CD4-positive, alpha-beta T cell (primary cell): ENCODE results near the gene PRKG1. TPM values are rescaled to one million over a fixed set of nuclear protein-coding genes. Genes with fewer than 3 reads are reported as not detected.

Experiments used
- ATAC-seq: fragments of 200-7000 bp; cut with Tn5 transposase; one replicate; pipeline ENCODE4 v1.10.0; 2022; ENCODE audit warnings: mild to moderate bottlenecking; ENCODE audit not compliant: poor library complexity
- CTCF ChIA-PET: fragments of 350-600 bp; sonication (Branson Sonifier 250); formaldehyde crosslinking; loops from one replicate; lab custom pipeline; 2021; ENCODE audit warnings: antibody characterized with exemption, inconsistent platforms; lab: Charles Lee
- POLR2A ChIA-PET: fragments of 350-600 bp; sonication (Branson Sonifier 250); formaldehyde crosslinking; loops from one replicate; lab custom pipeline; 2021; ENCODE audit warnings: antibody characterized with exemption, inconsistent platforms; lab: Charles Lee
- DNase-seq, 14 experiments: peaks; one replicate each; pipeline ENCODE4 v3.0.0-alpha.2; 2013 to 2020; ENCODE audit warnings: mixed read lengths in 2 of 14
- H3K27ac ChIP-seq, 2 donors: one replicate each; pipeline versions ENCODE4 v1.5.1 to v1.7.0; 2013; ENCODE audit warnings: low read length in 2 of 2, low read depth in 1 of 2, mild to moderate bottlenecking in 1 of 2
- H3K27me3 ChIP-seq, 2 experiments: 1 replicate in 1 of 2; 2 replicates in 1 of 2; pipeline versions ENCODE4 v1.6.1 to v1.7.0; 2013; ENCODE audit warnings: low read length in 2 of 2, control low read depth in 1 of 2, mild to moderate bottlenecking in 1 of 2, moderate library complexity in 1 of 2; ENCODE audit not compliant: insufficient read depth in 2 of 2, control insufficient read depth in 1 of 2
- H3K36me3 ChIP-seq: one replicate; pipeline ENCODE4 v1.6.1; 2013; ENCODE audit warnings: low read length, control low read depth; ENCODE audit not compliant: insufficient read depth
- H3K4me1 ChIP-seq: one replicate; pipeline ENCODE4 v1.6.1; 2013; ENCODE audit warnings: low read length, control low read depth; ENCODE audit not compliant: insufficient read depth
- H3K4me3 ChIP-seq: one replicate; pipeline ENCODE4 v1.5.1; 2013; ENCODE audit warnings: mild to moderate bottlenecking, low read length, moderate library complexity
- H3K9me3 ChIP-seq, 2 experiments: 1 replicate in 1 of 2; 2 replicates in 1 of 2; pipeline versions ENCODE4 v1.6.1 to v1.7.0; 2013; ENCODE audit warnings: low read length in 2 of 2, mild to moderate bottlenecking in 2 of 2, control low read depth in 1 of 2, moderate library complexity in 1 of 2; ENCODE audit not compliant: control insufficient read depth in 1 of 2, insufficient read depth in 1 of 2
- H3K27ac Mint-ChIP-seq: one replicate; pipeline ENCODE4 v1.8.0; 2020; ENCODE audit warnings: mixed read lengths
- H3K27me3 Mint-ChIP-seq: one replicate; pipeline ENCODE4 v1.8.0; 2021; ENCODE audit warnings: mixed read lengths
- H3K36me3 Mint-ChIP-seq: one replicate; pipeline ENCODE4 v1.8.0; 2021; ENCODE audit warnings: low read depth, mixed read lengths
- H3K4me1 Mint-ChIP-seq: one replicate; pipeline ENCODE4 v1.8.0; 2021; ENCODE audit warnings: low read depth, mixed read lengths
- H3K4me3 Mint-ChIP-seq: one replicate; pipeline ENCODE4 v1.8.0; 2020; ENCODE audit warnings: mild to moderate bottlenecking, mixed read lengths
- H3K9me3 Mint-ChIP-seq: one replicate; pipeline ENCODE4 v1.8.0; 2020; ENCODE audit warnings: mixed read lengths
- intact Hi-C, 2 experiments: fragments of 100-400 bp; cut with DNase I in 1 of 2; cut with micrococcal nuclease in 1 of 2; formaldehyde crosslinking; loops; one replicate each; pipeline versions ENCODE4 v1.15.1 to v1.9.0; 2023 to 2025; cut with DNase I, micrococcal nuclease
- total RNA-seq, 174 experiments: library from RNA in 2 of 174; stranded (reverse) in 2 of 174; gene quantifications; one replicate each; pipeline ENCODE4 v1.2.3 and lab custom pipeline; 2021 to 2026
- TF ChIP-seq, protein P1 (sequence below): fragments of 200-600 bp; IDR thresholded peaks from one replicate; pipeline ENCODE4 v1.8.0; 2022; ENCODE audit warnings: antibody characterized with exemption, mild to moderate bottlenecking

The PRKG1 gene
- total RNA-seq, 2 experiments from 2014 or later: 0.31 TPM; not detected in 1

DNA sequence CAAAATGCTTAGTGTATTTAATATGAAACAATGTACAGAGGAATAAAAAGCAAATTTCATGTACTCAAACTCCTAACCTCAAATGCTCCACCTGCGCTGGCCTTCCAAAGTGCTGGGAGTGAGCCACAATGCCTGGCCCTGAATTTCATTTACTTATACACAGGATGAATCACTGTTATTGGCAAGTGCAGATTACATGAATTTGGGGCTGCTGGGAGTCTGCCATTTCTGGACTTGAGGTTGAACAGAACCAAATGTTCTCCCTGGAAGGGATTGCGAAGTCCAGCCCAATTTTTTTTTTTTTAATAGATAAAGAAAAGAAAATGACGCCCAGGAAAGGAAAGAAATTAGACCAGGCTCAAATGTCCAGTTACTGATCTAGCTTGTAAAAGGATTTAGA, 631.9 kb downstream of the PRKG1 start:
- DNase-seq: no peak
- CTCF ChIA-PET: no interaction called here

DNA sequence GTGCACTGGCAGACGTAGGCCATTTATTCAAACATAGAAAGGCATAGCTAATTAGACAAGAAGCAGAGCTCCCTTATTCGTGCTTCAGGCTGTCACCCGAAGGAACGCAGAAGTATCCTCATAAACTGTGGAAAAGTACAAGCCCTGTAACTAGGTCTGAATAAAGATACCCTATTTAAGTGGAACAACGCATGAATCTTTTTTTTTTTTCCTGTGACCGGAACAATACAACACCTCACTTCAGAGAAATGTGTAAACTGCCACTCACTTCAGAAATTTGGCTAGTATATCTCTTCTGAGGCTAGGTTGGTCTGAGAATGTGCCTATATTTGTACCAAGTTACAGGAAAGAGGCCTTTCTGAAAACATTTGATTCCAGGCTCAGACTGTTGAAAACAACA, 633.1 kb downstream of the PRKG1 start:
- H3K27ac ChIP-seq: no peak overlapping the region
- no peaks in the 10 kb centered on the region for H3K36me3 ChIP-seq
- H3K9me3 ChIP-seq: no peaks in the 10 kb centered on the region
- intact Hi-C loops: loop anchor here in 1 of 2 experiments (10.0 kb wide), 1 partner anchor 1083 kb away; the partner anchor contains the start of gene SGMS1
- H3K27ac Mint-ChIP-seq: peak overlapping the region; percentile 65
- no peaks in the 10 kb centered on the region for H3K36me3 Mint-ChIP-seq
- H3K27me3 Mint-ChIP-seq: no peaks in the 10 kb centered on the region
- H3K4me1 Mint-ChIP-seq: peaks cover 34% of the 10 kb centered on the region
- no peak overlapping the region for H3K4me3 ChIP-seq
- TF ChIP-seq, protein P1, sequence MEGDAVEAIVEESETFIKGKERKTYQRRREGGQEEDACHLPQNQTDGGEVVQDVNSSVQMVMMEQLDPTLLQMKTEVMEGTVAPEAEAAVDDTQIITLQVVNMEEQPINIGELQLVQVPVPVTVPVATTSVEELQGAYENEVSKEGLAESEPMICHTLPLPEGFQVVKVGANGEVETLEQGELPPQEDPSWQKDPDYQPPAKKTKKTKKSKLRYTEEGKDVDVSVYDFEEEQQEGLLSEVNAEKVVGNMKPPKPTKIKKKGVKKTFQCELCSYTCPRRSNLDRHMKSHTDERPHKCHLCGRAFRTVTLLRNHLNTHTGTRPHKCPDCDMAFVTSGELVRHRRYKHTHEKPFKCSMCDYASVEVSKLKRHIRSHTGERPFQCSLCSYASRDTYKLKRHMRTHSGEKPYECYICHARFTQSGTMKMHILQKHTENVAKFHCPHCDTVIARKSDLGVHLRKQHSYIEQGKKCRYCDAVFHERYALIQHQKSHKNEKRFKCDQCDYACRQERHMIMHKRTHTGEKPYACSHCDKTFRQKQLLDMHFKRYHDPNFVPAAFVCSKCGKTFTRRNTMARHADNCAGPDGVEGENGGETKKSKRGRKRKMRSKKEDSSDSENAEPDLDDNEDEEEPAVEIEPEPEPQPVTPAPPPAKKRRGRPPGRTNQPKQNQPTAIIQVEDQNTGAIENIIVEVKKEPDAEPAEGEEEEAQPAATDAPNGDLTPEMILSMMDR: no peak
- POLR2A ChIA-PET: no interaction called here
- H3K4me3 Mint-ChIP-seq: peak overlapping the region; percentile 48
- CTCF ChIA-PET: no interaction called here
- H3K27me3 ChIP-seq: no peaks in the 10 kb centered on the region
- ATAC-seq: peak; percentile 17
- DNase-seq: no peak
- H3K4me1 ChIP-seq: peaks cover 6% of the 10 kb centered on the region
- no peaks in the 10 kb centered on the region for H3K9me3 Mint-ChIP-seq

More for the DNA sequence above, 631.9 kb downstream of the PRKG1 start:
- Histone ChIP-seq H3K4me1 (peaks cover 6% of the 10 kb centered on the region), H3K36me3 (no peaks in the 10 kb centered on the region), H3K27ac (no peak overlapping the region), H3K4me3 (no peak overlapping the region), H3K27me3 (no peaks in the 10 kb centered on the region), H3K9me3 (no peaks in the 10 kb centered on the region)
- TF ChIP-seq, protein P1: no peak
- H3K4me3 Mint-ChIP-seq: no peak overlapping the region
- H3K9me3 Mint-ChIP-seq: no peaks in the 10 kb centered on the region
- H3K27ac Mint-ChIP-seq: no peak overlapping the region
- POLR2A ChIA-PET: no interaction called here
- intact Hi-C loops: loop anchor here in 1 of 2 experiments (10.0 kb wide), 1 partner anchor 1081 kb away; the partner anchor contains the start of gene SGMS1
- no peaks in the 10 kb centered on the region for H3K27me3 Mint-ChIP-seq
- ATAC-seq: no peak
- H3K4me1 Mint-ChIP-seq: peaks cover 28% of the 10 kb centered on the region
- no peaks in the 10 kb centered on the region for H3K36me3 Mint-ChIP-seq

DNA sequence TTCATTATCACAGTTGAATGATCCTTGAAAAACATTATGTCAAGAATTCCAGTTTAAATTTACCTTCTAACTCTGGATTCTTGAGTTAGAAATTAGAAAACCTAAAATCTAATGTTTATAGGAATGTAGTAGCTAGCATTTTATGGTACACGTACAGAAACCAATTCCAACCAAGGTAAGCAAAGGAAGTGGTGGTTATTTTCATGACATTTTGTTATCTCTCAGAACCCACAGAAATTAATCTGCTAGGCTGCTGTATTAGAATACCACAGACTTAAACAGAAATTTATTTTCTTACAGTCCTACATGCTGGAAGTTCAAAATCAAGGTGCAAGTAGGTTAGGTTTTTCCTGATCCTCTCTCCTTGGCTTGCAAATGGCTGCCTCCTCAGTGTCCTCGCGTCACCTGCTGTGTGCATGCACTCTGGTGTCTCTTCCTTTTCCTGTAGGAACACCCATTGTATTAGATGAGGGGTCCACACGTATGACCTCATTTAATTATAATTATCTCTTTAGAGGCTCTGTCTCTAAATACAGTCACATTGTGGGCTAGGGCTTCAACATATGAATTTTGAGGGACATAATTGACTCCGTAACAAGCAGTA, 633.6 kb downstream of the PRKG1 start:
- POLR2A ChIA-PET: interaction anchor here (2.0 kb wide), 1 partner anchor 8 kb away, joined by 12 read pairs; the partner anchor contains the start of gene CSTF2T
- CTCF ChIA-PET: no interaction called here
- peak; percentile 62 for ATAC-seq
- H3K4me1 Mint-ChIP-seq: peaks cover 34% of the 10 kb centered on the region
- H3K36me3 Mint-ChIP-seq: no peaks in the 10 kb centered on the region
- Histone ChIP-seq H3K27ac (no peak overlapping the region), H3K36me3 (no peaks in the 10 kb centered on the region), H3K4me3 (no peak overlapping the region), H3K27me3 (no peaks in the 10 kb centered on the region), H3K9me3 (no peaks in the 10 kb centered on the region), H3K4me1 (peaks cover 6% of the 10 kb centered on the region)
- peak overlapping the region; percentile 48 for H3K4me3 Mint-ChIP-seq
- H3K27me3 Mint-ChIP-seq: no peaks in the 10 kb centered on the region
- intact Hi-C loops: loop anchor here in 1 of 2 experiments (10.0 kb wide), 1 partner anchor 1083 kb away; the partner anchor contains the start of gene SGMS1
- TF ChIP-seq, protein P1: no peak
- DNase-seq: peak in 1 of 14 experiments; percentile 27
- H3K9me3 Mint-ChIP-seq: no peaks in the 10 kb centered on the region
- H3K27ac Mint-ChIP-seq: peak overlapping the region; percentile 65
